ENCODE results near the gene SDF4.

DNA sequence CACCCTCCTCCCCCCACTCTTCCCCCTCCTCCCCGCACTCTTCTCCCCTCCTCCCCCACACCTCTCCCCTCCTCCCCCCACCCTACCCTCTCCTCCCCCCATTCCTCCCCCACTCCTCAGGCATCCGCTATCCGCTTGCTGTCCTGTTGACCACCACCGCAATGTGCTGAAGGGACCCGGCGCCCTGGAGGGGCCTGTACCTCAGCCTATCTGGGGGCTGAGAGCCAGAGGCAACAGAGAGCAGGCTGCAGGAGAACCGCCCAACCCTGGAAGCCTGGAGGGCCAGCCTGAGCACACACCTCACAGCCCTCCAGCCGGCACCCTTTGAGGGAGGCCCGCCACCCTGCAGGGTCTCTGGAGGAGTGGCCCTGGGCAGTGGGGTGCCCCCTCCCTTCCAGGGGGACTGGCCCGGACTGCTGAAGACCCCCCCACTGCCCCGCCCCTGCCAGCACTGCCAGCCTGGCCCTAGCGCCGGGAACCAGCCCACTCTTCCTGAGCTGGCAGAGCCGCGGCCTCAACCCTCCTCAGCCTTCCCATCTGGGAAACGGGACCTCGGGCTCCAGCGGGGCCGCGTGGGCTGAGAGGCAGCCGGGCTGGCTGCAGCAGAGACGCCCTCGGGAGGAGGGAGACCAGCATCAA, 13.5 kb upstream of the SDF4 start:
- TF ChIP-seq, protein P1, sequence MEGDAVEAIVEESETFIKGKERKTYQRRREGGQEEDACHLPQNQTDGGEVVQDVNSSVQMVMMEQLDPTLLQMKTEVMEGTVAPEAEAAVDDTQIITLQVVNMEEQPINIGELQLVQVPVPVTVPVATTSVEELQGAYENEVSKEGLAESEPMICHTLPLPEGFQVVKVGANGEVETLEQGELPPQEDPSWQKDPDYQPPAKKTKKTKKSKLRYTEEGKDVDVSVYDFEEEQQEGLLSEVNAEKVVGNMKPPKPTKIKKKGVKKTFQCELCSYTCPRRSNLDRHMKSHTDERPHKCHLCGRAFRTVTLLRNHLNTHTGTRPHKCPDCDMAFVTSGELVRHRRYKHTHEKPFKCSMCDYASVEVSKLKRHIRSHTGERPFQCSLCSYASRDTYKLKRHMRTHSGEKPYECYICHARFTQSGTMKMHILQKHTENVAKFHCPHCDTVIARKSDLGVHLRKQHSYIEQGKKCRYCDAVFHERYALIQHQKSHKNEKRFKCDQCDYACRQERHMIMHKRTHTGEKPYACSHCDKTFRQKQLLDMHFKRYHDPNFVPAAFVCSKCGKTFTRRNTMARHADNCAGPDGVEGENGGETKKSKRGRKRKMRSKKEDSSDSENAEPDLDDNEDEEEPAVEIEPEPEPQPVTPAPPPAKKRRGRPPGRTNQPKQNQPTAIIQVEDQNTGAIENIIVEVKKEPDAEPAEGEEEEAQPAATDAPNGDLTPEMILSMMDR (IDR thresholded peaks at IDR 0.05): no peak
- TF ChIP-seq POLR2A (IDR thresholded peaks at IDR 0.05) (no peak), POLR2AphosphoS5 (IDR thresholded peaks at IDR 0.05) (no peak)
